Progenitor cell of endocrine pancreas (in vitro differentiated cells): ENCODE measurements around the gene IRF1. TPM values are rescaled to one million over a fixed set of nuclear protein-coding genes. Genes with fewer than 3 reads are reported as not detected.

Experiments
- DNase-seq: peaks from one replicate; pipeline ENCODE4 v3.0.0; 2021; ENCODE audit warnings: low spot score; ENCODE audit not compliant: unreplicated experiment
- H3K27ac Mint-ChIP-seq: 2 replicates; pipeline ENCODE4 v1.8.0; 2021; ENCODE audit warnings: mild to moderate bottlenecking, moderate library complexity, mixed read lengths
- H3K27me3 Mint-ChIP-seq: 2 replicates; pipeline ENCODE4 v1.8.0; 2021; ENCODE audit warnings: mixed read lengths
- H3K36me3 Mint-ChIP-seq: 2 replicates; pipeline ENCODE4 v1.8.0; 2022; ENCODE audit warnings: mixed read lengths; ENCODE audit not compliant: insufficient read depth
- H3K4me1 Mint-ChIP-seq: 2 replicates; pipeline ENCODE4 v1.8.0; 2021; ENCODE audit warnings: low read depth, mixed read lengths
- H3K4me3 Mint-ChIP-seq: 2 replicates; pipeline ENCODE4 v1.8.0; 2021; ENCODE audit warnings: low read depth, mild to moderate bottlenecking, moderate library complexity, mixed read lengths
- H3K9me3 Mint-ChIP-seq: 2 replicates; pipeline ENCODE4 v1.8.0; 2021; ENCODE audit warnings: low read depth, mixed read lengths
- total RNA-seq: library from RNA; stranded (reverse); gene quantifications from 2 replicates; pipeline ENCODE4 v1.2.1, GENCODE V29; 2021
- TF ChIP-seq, protein P1 (sequence below): fragments of 200-600 bp; sonication (generic); IDR thresholded peaks from one replicate; pipeline ENCODE4 v1.5.0; 2021; ENCODE audit warnings: antibody characterized with exemption, mild to moderate bottlenecking; ENCODE audit not compliant: unreplicated experiment

IRF1 gene
- total RNA-seq, 1 donor from 2014 or later: 2.3 TPM

DNA sequence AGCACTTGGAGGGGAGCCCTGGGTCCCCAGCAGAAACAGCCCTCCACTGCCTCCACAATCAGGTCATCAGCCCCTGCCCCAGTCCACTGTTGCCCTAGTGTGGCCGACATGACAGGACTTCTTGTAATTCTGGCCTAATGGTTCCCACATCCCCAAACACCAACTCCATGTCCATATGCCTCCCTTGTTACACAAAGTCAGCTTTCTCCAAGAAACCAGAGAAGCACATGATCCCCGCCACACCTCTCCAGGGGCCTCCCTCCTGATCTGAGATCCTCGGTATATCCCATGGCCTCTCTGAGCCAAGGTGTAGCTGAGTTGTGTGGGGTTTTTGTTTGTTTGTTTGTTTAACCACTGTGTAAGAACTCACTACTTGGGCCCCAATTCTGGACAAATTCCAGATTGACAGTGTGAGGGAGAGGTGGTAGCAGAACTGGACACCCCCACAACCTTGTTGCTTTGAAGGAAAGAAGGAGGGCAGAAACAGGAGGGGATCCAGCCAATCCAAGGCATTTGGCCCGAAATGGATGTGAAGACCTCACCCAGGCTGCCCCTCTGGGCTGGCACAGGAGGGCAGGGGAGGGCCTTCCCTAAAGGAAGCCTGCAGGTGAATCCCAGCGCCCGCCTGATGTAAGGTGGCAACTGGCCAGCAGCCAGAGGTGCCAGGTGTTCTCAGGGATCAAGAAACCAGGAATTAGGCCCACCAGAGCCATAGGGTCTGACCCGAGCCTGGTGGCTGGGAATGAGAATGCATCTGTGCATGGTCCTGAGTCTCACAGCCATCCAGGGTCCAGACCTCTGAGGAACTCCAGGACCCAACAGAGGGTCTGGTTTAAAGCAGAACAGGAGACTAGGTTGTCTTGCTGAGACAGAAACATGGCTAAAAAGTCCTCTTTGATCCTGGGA lies 13.4 kb downstream of the IRF1 start:
- DNase-seq: no peak
- Mint-ChIP-seq H3K4me3 (no peak overlapping the region), H3K27me3 (no peaks in the 10 kb centered on the region), H3K36me3 (no peaks in the 10 kb centered on the region), H3K27ac (no peak overlapping the region), H3K9me3 (no peaks in the 10 kb centered on the region), H3K4me1 (peaks cover 6% of the 10 kb centered on the region)
- TF ChIP-seq, protein P1, sequence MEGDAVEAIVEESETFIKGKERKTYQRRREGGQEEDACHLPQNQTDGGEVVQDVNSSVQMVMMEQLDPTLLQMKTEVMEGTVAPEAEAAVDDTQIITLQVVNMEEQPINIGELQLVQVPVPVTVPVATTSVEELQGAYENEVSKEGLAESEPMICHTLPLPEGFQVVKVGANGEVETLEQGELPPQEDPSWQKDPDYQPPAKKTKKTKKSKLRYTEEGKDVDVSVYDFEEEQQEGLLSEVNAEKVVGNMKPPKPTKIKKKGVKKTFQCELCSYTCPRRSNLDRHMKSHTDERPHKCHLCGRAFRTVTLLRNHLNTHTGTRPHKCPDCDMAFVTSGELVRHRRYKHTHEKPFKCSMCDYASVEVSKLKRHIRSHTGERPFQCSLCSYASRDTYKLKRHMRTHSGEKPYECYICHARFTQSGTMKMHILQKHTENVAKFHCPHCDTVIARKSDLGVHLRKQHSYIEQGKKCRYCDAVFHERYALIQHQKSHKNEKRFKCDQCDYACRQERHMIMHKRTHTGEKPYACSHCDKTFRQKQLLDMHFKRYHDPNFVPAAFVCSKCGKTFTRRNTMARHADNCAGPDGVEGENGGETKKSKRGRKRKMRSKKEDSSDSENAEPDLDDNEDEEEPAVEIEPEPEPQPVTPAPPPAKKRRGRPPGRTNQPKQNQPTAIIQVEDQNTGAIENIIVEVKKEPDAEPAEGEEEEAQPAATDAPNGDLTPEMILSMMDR: peak; percentile 22

DNA sequence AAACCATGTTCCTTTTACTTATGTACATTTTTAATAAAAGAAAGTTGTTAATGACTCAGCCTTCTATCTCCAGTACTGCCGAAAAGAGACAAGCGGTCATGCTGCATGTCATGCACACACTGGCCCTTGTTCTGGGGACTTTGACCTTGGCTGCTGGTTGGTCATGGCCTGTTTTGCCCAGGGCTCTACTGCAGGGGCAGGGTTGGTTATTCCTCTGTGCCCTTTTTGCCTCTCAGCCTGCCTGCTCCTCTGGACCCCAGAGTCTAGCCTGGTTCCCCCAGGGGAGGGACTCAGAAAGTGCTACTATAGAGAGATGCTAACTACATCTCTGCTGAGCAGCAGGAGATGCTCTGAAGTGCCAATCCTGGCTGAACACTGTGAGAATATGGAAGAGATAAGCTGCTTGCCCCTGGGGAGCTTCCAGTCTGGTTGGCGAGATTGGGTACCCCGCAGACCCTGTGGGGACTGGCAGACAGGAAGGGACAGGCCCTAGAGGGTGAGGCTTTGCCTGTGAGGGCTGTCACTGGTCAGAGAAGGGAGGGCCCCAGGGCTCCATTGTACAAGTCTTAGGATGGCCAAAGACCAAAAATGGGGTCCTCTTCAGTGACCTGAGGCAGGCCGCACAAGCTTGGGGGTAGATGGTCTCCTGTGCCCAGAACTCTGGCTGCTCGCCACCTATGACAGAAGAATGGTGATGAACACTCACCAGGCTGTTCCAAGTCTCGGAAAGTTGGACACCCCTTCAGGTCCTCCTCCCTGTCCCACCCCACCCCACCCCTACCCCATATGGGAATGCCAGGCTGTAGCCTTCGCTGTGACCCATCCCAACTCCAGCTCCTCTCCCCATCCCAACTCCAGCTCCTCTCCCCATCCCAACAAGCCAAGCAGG lies 14.3 kb downstream of the IRF1 start:
- no peak for DNase-seq
- Mint-ChIP-seq H3K27ac (no peak overlapping the region), H3K27me3 (no peaks in the 10 kb centered on the region), H3K36me3 (no peaks in the 10 kb centered on the region), H3K4me3 (no peak overlapping the region), H3K4me1 (peaks cover 6% of the 10 kb centered on the region), H3K9me3 (no peaks in the 10 kb centered on the region)
- TF ChIP-seq, protein P1: no peak

DNA sequence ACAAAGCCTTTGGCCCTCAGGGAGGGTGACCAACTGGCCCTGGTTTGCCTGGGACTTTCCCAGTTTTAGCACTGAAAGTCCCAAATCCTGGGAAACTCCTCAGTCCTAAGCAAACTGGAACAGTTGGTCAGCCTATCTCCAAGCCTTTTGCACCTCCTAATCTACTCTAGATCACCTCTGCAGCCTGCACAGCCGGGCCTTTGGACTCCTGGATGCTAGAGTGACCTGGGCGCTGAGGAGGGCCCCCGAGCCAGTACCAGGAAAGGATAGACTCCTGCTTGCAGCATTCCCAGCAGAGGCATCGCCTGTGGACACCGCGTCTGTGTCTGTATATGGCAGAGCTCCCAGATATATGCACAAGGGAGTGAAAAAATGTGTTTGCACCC lies 15.1 kb downstream of the IRF1 start:
- Mint-ChIP-seq H3K9me3 (no peaks in the 10 kb centered on the region), H3K27me3 (no peaks in the 10 kb centered on the region), H3K36me3 (no peaks in the 10 kb centered on the region), H3K4me3 (no peak overlapping the region), H3K4me1 (peaks cover 6% of the 10 kb centered on the region), H3K27ac (no peak overlapping the region)
- TF ChIP-seq, protein P1: no peak
- no peak for DNase-seq

DNA sequence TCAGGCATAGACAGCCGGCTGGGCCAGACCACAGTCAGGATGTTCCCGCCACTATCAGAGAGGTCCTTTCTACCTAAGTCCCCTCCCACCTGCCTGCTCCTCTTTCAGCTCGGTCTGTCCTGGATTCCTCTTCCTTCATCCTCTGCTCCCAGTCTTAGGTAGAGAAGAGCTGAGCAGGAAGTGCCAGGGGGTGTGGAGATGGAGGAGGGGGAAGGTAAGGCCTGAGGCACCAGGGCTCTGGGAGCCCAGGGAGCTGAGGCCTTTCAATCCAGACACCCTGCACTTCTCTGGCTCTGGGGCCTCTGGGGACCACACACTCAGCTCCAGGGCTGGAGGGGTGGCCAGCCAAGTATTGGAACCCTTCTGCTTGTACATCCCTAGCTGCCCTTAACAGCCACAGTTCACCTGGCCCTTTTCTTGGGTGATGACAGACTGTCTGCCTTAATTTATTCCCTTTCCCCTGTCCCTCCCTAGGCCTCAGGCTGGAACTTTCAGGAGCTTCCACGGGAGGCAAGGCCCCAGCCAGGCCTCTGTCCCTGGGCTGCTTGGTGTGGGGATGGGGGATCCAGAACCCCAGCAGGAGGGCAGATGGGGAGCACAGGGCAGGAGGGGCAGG lies 15.6 kb downstream of the IRF1 start:
- no peaks in the 10 kb centered on the region for H3K36me3 Mint-ChIP-seq
- DNase-seq: no peak
- peaks cover 6% of the 10 kb centered on the region for H3K4me1 Mint-ChIP-seq

More for the DNA sequence above, 15.6 kb downstream of the IRF1 start:
- Mint-ChIP-seq H3K9me3 (no peaks in the 10 kb centered on the region), H3K4me3 (no peak overlapping the region), H3K27ac (no peak overlapping the region), H3K27me3 (no peaks in the 10 kb centered on the region)
- TF ChIP-seq, protein P1: no peak
